AG09309 (cell line): ENCODE data around the gene TRAF3IP1.

Experiments
- DNase-seq: peaks from one replicate; pipeline ENCODE4 v3.0.0-alpha.2; 2010; ENCODE audit warnings: low read depth
- H3K4me3 ChIP-seq: 2 replicates; pipeline ENCODE4 v1.5.1; 2011; ENCODE audit warnings: mild to moderate bottlenecking, low read depth, low read length, moderate library complexity; ENCODE audit not compliant: control insufficient read depth
- TF ChIP-seq, protein P1 (sequence below): IDR thresholded peaks from 2 replicates; pipeline ENCODE4 v1.5.1; 2011; ENCODE audit warnings: mild to moderate bottlenecking, low read depth, low read length, inconsistent platforms; ENCODE audit not compliant: insufficient read depth, control insufficient read depth; ENCODE audit errors: missing control alignments

Gene TRAF3IP1

DNA sequence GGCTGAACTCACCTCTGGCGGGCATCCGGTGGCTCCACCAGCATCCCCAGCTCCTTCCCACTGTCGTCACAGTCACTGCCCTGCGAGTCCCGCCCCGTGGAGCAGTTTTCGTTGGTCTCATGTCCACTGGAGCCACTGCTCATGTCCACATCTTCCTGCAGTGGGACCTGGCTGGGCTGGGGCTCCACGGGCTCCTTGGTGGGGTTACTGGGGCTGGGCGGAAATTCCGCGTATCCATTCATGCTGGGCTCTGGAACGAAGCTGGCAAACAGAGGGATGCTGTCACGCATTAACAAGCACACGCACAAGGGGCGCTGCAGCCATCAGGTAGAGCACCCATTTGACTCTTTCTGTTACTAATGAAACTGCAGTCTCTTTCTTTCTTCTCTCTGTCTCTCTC lies 42.6 kb upstream of the TRAF3IP1 start:
- DNase-seq: no peak
- no peak overlapping the region for H3K4me3 ChIP-seq
- TF ChIP-seq, protein P1, sequence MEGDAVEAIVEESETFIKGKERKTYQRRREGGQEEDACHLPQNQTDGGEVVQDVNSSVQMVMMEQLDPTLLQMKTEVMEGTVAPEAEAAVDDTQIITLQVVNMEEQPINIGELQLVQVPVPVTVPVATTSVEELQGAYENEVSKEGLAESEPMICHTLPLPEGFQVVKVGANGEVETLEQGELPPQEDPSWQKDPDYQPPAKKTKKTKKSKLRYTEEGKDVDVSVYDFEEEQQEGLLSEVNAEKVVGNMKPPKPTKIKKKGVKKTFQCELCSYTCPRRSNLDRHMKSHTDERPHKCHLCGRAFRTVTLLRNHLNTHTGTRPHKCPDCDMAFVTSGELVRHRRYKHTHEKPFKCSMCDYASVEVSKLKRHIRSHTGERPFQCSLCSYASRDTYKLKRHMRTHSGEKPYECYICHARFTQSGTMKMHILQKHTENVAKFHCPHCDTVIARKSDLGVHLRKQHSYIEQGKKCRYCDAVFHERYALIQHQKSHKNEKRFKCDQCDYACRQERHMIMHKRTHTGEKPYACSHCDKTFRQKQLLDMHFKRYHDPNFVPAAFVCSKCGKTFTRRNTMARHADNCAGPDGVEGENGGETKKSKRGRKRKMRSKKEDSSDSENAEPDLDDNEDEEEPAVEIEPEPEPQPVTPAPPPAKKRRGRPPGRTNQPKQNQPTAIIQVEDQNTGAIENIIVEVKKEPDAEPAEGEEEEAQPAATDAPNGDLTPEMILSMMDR: no peak

DNA sequence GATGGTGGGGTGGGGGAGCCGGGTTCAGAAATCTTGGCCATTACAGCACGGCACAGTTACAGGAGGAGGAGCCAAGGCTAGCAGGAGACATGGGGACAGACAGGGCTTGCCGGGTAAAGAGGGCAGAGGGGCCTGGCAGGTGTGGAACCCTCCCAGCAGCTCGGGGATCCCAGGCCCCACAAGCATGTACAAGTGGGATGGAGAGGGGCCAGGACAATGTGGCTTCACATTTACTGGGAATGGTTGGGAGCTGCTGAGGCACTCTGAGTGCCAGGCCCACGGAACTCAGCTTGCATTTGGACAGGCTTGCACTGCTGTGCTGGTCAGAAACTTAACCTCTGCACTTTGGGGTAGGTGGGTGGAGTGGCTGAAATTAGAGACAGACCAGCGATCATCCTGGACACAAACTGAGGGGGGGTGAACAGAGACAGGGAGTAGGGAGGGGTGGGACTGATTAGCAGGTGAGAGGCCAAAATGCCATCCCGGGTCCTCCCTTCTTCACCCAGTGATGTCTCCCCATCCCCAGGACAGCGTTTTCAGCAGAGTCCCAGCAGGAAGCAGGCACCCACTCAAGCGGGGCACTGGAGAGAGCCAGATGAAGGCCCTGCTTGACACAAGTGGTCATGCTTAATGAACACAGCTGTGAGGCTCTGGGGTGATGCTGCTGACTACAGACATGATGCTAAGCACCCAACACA lies 41.5 kb upstream of the TRAF3IP1 start:
- no peak for DNase-seq
- TF ChIP-seq, protein P1: no peak
- H3K4me3 ChIP-seq: no peak overlapping the region

DNA sequence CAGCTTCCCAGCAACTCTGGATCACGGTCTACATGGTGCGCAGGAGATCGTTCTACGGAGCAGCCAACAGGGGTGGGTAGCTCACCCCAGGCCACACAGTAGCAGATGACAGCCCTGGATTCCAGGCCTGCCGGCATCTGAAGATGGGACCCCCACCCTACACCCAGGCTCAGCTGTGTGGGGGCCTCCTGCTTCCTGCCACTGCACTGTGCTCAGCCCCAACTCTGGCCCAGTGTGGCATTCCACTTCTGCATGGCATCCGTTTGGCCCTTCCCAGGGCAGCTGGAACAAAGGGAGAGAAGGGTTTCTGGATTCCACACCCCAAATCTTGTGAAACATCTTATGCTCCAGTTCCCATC lies 41.0 kb upstream of the TRAF3IP1 start:
- DNase-seq: no peak
- TF ChIP-seq, protein P1: no peak
- H3K4me3 ChIP-seq: no peak overlapping the region

DNA sequence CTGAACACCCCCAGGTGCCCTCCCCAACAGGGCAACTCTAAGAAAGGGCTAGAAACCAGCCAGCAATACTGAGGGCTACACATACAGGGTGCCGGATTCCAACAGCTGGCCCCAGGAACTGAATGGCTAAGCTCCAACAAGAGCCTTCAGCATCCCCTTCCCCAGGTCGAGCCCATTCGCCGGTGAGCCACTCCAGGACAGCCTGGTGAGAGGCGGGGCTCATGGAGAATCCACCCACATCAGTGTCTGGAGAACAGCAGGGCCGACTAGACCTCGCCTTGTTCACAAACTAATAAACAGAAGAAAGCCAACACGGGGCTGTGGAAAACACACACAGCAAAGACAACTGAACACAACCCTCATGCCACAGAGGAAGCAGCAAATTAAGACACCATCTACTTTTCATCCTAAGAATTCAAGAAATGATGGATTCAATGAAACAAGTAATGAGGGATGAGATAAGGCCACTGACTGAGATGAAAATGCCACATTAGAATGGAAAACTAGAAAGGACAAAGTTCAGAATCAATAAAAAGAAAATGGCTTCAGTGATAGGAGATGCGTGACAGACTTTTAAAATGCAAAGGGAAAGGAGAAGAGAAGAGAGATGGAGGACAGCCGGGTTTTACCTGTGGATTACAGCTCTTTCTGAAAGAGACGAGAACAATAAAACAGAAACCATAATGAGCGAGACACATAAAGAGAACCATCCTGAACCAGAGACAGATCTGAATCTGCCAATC lies 40.1 kb upstream of the TRAF3IP1 start:
- DNase-seq: no peak
- H3K4me3 ChIP-seq: no peak overlapping the region
- TF ChIP-seq, protein P1: no peak

DNA sequence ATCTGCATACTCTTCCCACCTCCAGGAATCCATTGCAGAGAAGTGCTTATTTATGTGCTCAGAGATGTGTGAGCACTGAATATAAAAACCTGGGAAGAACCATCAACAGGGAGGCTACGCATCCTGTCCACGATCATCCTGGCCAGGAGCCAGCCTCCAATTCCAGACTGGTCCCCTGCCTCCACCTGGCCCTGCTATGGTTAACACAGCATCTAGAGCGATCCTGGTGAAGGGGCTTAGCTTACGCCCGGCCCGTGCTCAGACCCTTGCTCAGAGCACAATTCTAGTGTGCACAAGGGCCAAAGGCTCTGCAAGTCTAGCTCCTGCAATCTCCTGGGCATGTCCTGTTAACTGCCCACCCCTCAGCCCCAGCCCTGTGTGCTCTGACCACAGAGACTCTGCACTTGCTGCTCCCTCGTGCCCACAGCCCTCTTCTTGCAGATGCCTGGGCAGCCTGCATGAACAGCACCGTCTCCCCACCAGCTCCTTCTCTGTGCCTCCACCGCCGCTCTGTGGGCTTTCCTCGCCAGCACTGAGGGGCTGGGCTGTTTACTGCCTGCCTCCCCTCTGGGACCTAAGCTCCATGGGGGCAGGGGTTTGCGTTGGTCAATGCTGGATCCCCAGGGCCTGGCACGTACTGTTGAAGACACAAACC lies 38.4 kb upstream of the TRAF3IP1 start:
- TF ChIP-seq, protein P1: no peak
- no peak overlapping the region for H3K4me3 ChIP-seq
- DNase-seq: no peak

DNA sequence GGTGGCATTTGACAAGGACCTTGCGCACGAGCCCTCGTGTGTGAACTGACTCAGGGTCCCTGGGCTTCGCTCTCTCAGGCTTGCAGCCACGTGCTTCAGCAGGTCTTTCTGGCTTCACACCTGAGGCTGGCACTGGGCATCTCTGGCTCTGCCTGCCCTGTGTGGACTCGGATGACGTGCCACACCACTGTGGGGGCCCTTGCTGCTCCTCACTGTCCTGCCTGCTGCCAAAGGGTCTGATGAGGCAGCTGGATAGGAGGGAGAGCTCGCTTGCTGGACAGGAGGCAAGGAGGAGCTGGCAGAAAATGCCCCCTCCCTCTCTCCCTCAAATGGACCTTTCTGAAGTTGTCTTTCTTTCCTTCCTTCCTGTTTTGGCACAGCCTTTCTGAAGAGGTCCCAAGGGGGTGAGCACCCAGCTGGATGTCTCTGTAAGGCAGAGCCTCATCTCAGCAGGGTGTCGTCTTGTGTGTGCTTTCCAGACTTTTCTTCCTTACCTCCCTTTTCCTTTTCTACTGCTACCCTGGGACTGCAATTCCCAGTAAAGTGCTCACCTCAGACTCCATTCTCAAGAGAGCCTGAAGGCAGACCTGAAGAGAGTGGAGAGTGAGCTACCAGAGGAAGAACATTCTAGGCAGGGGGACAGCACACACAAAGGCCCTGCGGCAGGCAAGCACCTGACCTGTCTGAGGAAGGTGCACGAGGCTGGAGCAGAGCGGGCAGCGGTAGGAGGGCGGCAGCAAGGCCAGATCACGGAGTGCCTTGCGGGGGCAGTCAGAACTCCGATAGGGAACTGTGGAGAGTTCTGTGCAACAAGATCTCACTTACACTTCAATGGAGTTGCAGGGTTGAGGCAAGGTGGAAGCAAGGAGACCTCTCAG lies 37.2 kb upstream of the TRAF3IP1 start:
- TF ChIP-seq, protein P1: no peak
- DNase-seq: no peak

More for the DNA sequence above, 37.2 kb upstream of the TRAF3IP1 start:
- H3K4me3 ChIP-seq: no peak overlapping the region
